Endothelial cell of umbilical vein (primary cell): ENCODE measurements around the gene APOBEC2.

Experiments
- CTCF ChIP-seq, 2 donors: IDR thresholded peaks; 1 replicate in 1 of 2; 2 replicates in 1 of 2; pipeline ENCODE4 v1.5.1; 2011; ENCODE audit warnings: low read length in 2 of 2, mild to moderate bottlenecking in 2 of 2, moderate library complexity in 2 of 2, control low read depth in 1 of 2, inconsistent platforms in 1 of 2, low read depth in 1 of 2; ENCODE audit not compliant: insufficient read depth in 1 of 2; ENCODE audit errors: extremely low read depth in 1 of 2
- EZH2 ChIP-seq: IDR thresholded peaks from 2 replicates; pipeline ENCODE4 v1.6.1; 2012; ENCODE audit warnings: borderline replicate concordance, low read depth, mild to moderate bottlenecking, moderate library complexity, low read length, inconsistent platforms; ENCODE audit not compliant: severe bottlenecking
- POLR2A ChIP-seq: IDR thresholded peaks from 2 replicates; pipeline ENCODE4 v1.6.1; 2012; ENCODE audit warnings: low read depth, mild to moderate bottlenecking, control low read depth, low read length
- POLR2AphosphoS5 ChIP-seq: IDR thresholded peaks from 2 replicates; pipeline ENCODE4 v1.6.1; 2012; ENCODE audit warnings: low read depth, mild to moderate bottlenecking, control low read depth, low read length, moderate library complexity; ENCODE audit not compliant: insufficient read depth

- TF ChIP-seq CTCF (IDR thresholded peaks at IDR 0.05; ENCODE audit: extremely low read depth in 1 of 2, insufficient read depth in 1 of 2, low read depth in 1 of 2, low read length in 2 of 2), result no peak
- TF ChIP-seq EZH2, result no peak
- TF ChIP-seq POLR2A, result no peak
- no peak for TF ChIP-seq POLR2AphosphoS5
Measured at GRCh38 chr6:41014780-41015179, 38.2 kb upstream of the APOBEC2 start.
